H1 (cell line): ENCODE measurements around the gene ENOPH1. TPM values are rescaled to one million over a fixed set of nuclear protein-coding genes. Genes with fewer than 3 reads are reported as not detected.
A peak's percentile ranks its signal among the peaks of the same experiment; 100 is the strongest.

Experiments used
- CTCF ChIA-PET: fragments of 300-600 bp; sonication (Branson Sonifier 250); formaldehyde crosslinking; loops from one replicate; lab custom pipeline; 2021; ENCODE audit not compliant: partially characterized antibody; lab: Charles Lee
- POLR2A ChIA-PET: fragments of 300-600 bp; sonication (Branson Sonifier 250); formaldehyde crosslinking; loops from one replicate; lab custom pipeline; 2021; ENCODE audit warnings: inconsistent platforms; ENCODE audit not compliant: partially characterized antibody; lab: Charles Lee
- DNase-seq, 2 experiments: peaks; one replicate each; pipeline versions ENCODE4 v3.0.0 to v3.0.0-alpha.2; 2010 to 2022; ENCODE audit warnings: low spot score in 2 of 2, low read depth in 1 of 2, mixed read lengths in 1 of 2
- FAIRE-seq: peaks from 2 replicates; lab custom pipeline; 2011; peaks lifted over from hg19 to GRCh38; lab: Jason Lieb, UNC
- H2AFZ ChIP-seq: 2 replicates; pipeline ENCODE4 v1.8.1; 2012; ENCODE audit warnings: low read length, inconsistent platforms
- H2AK5ac ChIP-seq: 2 replicates; pipeline ENCODE4 v1.6.1; 2013; ENCODE audit warnings: low read depth, low read length
- H2BK120ac ChIP-seq: replicated peaks from 2 replicates; pipeline ENCODE3; 2013; ENCODE audit warnings: low read depth, low read length, inconsistent platforms
- H2BK12ac ChIP-seq: 2 replicates; pipeline ENCODE4 v1.6.1; 2013; ENCODE audit warnings: low read depth, low read length
- H2BK15ac ChIP-seq: 2 replicates; pipeline ENCODE4 v1.6.1; 2013; ENCODE audit warnings: low read length
- H2BK20ac ChIP-seq: 2 replicates; pipeline ENCODE4 v1.6.1; 2013; ENCODE audit warnings: low read length
- H2BK5ac ChIP-seq: 2 replicates; pipeline ENCODE4 v1.6.1; 2013; ENCODE audit warnings: low read depth, low read length
- H3K14ac ChIP-seq: 2 replicates; pipeline ENCODE4 v1.6.1; 2013; ENCODE audit warnings: inconsistent platforms; ENCODE audit not compliant: insufficient read length
- H3K18ac ChIP-seq: 2 replicates; pipeline ENCODE4 v1.6.1; 2013; ENCODE audit warnings: low read length; ENCODE audit errors: extremely low read depth
- H3K23ac ChIP-seq: 2 replicates; pipeline ENCODE4 v1.6.1; 2013; ENCODE audit warnings: inconsistent platforms; ENCODE audit not compliant: insufficient read length
- H3K23me2 ChIP-seq: 2 replicates; pipeline ENCODE4 v1.6.1; 2013; ENCODE audit warnings: low read depth, low read length
- H3K27ac ChIP-seq: 2 replicates; pipeline ENCODE4 v1.6.1; 2011; ENCODE audit warnings: low read depth, low read length, inconsistent platforms
- H3K27me3 ChIP-seq, 4 experiments: replicated peaks in 1 of 4; 1 replicate in 1 of 4; 2 replicates in 3 of 4; pipeline versions ENCODE4 v1.6.1 to v1.8.1; 2011 to 2013; ENCODE audit warnings: low read length in 3 of 4, mild to moderate bottlenecking in 3 of 4, inconsistent platforms in 2 of 4, mixed read lengths in 2 of 4, moderate library complexity in 1 of 4; ENCODE audit not compliant: control insufficient read depth in 3 of 4, insufficient read depth in 3 of 4; ENCODE audit errors: extremely low read depth in 1 of 4
- H3K36me3 ChIP-seq, 4 experiments: 2 replicates each; pipeline versions ENCODE4 v1.6.1 to v1.8.1; 2011 to 2013; ENCODE audit warnings: mild to moderate bottlenecking in 4 of 4, low read length in 3 of 4, moderate library complexity in 2 of 4, control low read depth in 1 of 4, inconsistent platforms in 1 of 4; ENCODE audit not compliant: insufficient read depth in 4 of 4, control insufficient read depth in 2 of 4
- H3K4ac ChIP-seq: replicated peaks from 2 replicates; pipeline ENCODE3; 2013; ENCODE audit warnings: low read length, low read depth, mixed read lengths, inconsistent platforms; ENCODE audit not compliant: insufficient read length
- H3K4me1 ChIP-seq, 4 experiments: replicated peaks in 1 of 4; 1 replicate in 1 of 4; 2 replicates in 3 of 4; pipeline versions ENCODE4 v1.6.1 to v1.8.1; 2011 to 2013; ENCODE audit warnings: low read length in 3 of 4, inconsistent platforms in 2 of 4, mixed read lengths in 1 of 4; ENCODE audit not compliant: insufficient read depth in 4 of 4, control insufficient read depth in 3 of 4
- H3K4me2 ChIP-seq, 2 experiments: 2 replicates each; pipeline versions ENCODE4 v1.6.1 to v1.8.1; 2011 to 2013; ENCODE audit warnings: low read depth in 2 of 2, low read length in 2 of 2, control low read depth in 1 of 2, inconsistent platforms in 1 of 2, mild to moderate bottlenecking in 1 of 2; ENCODE audit not compliant: insufficient read depth in 1 of 2
- H3K4me3 ChIP-seq, 4 experiments: fragments of 200-600, 300-600 bp in 1 of 4; sonication (generic), shearing (Covaris generic), sonication (Bioruptor Twin) in 1 of 4; 2 replicates each; pipeline versions ENCODE4 v1.5.1 to v1.8.1; 2011 to 2016; ENCODE audit warnings: low read length in 4 of 4, low read depth in 3 of 4, control low read depth in 2 of 4, inconsistent platforms in 2 of 4, mild to moderate bottlenecking in 2 of 4, mixed read lengths in 1 of 4, moderate library complexity in 1 of 4; ENCODE audit not compliant: insufficient read depth in 2 of 4; ENCODE audit errors: extremely low read depth in 1 of 4
- H3K56ac ChIP-seq: replicated peaks from 2 replicates; pipeline ENCODE3; 2013; ENCODE audit warnings: low read depth, mild to moderate bottlenecking, mixed read lengths, low read length, inconsistent platforms; ENCODE audit not compliant: insufficient read length
- H3K79me1 ChIP-seq: 2 replicates; pipeline ENCODE4 v1.6.1; 2013; ENCODE audit warnings: low read depth, low read length, control low read depth
- H3K79me2 ChIP-seq, 2 experiments: 2 replicates each; pipeline versions ENCODE4 v1.6.1 to v1.8.1; 2012 to 2013; ENCODE audit warnings: low read length in 2 of 2, mild to moderate bottlenecking in 2 of 2, inconsistent platforms in 1 of 2; ENCODE audit not compliant: insufficient read depth in 2 of 2, control insufficient read depth in 1 of 2
- H3K9ac ChIP-seq, 4 experiments: replicated peaks in 1 of 4; 1 replicate in 1 of 4; 2 replicates in 3 of 4; pipeline versions ENCODE4 v1.6.1 to v1.8.1; 2011 to 2013; ENCODE audit warnings: low read depth in 3 of 4, low read length in 3 of 4, control low read depth in 2 of 4, mild to moderate bottlenecking in 2 of 4, moderate library complexity in 2 of 4, inconsistent platforms in 1 of 4; ENCODE audit errors: extremely low read depth in 1 of 4
- H3K9me3 ChIP-seq, 2 experiments: 2 replicates each; pipeline versions ENCODE4 v1.6.1 to v1.8.1; 2012 to 2013; ENCODE audit warnings: mild to moderate bottlenecking in 2 of 2, moderate library complexity in 2 of 2, control low read depth in 1 of 2, inconsistent platforms in 1 of 2, low read depth in 1 of 2, low read length in 1 of 2, mixed read lengths in 1 of 2; ENCODE audit not compliant: insufficient read depth in 2 of 2
- H4K20me1 ChIP-seq, 2 experiments: replicated peaks in 1 of 2; 2 replicates each; pipeline versions ENCODE3 to v1.8.1; 2011 to 2013; ENCODE audit warnings: inconsistent platforms in 2 of 2, low read length in 2 of 2, mild to moderate bottlenecking in 1 of 2; ENCODE audit not compliant: insufficient read depth in 2 of 2, control insufficient read depth in 1 of 2
- H4K5ac ChIP-seq: 2 replicates; pipeline ENCODE4 v1.6.1; 2013; ENCODE audit warnings: low read length, low read depth, mixed read lengths, inconsistent platforms; ENCODE audit not compliant: insufficient read length
- H4K8ac ChIP-seq: 2 replicates; pipeline ENCODE4 v1.8.0; 2013; ENCODE audit warnings: mild to moderate bottlenecking, moderate library complexity, low read length, inconsistent platforms; ENCODE audit not compliant: insufficient read depth; ENCODE audit errors: extremely low read depth
- H4K91ac ChIP-seq: replicated peaks from 2 replicates; pipeline ENCODE3; 2013; ENCODE audit warnings: low read length, mixed read lengths, inconsistent platforms; ENCODE audit not compliant: insufficient read length
- NRF1 ChIP-seq: IDR thresholded peaks from 2 replicates; pipeline ENCODE4 v1.6.1; 2011; ENCODE audit warnings: mild to moderate bottlenecking, low read depth, low read length, improper control_type of control experiment
- POLR2A ChIP-seq, 2 experiments: IDR thresholded peaks; 1 replicate in 1 of 2; 2 replicates in 1 of 2; pipeline ENCODE4 v1.6.1; 2011; ENCODE audit warnings: low read depth in 2 of 2, low read length in 2 of 2, mild to moderate bottlenecking in 2 of 2; ENCODE audit errors: control extremely low read depth in 1 of 2
- POLR2AphosphoS5 ChIP-seq: IDR thresholded peaks from 2 replicates; pipeline ENCODE4 v1.6.1; 2011; ENCODE audit warnings: low read depth, low read length
- SAP30 ChIP-seq: fragments of 300-600 bp; sonication (generic); IDR thresholded peaks from 2 replicates; pipeline ENCODE4 v1.7.1; 2012; ENCODE audit warnings: low read length, moderate library complexity, mild to moderate bottlenecking, inconsistent platforms; ENCODE audit not compliant: insufficient read depth, insufficient replicate concordance
- WGBS, 2 experiments: shearing (Covaris generic) in 1 of 2; methylation state at CpG; one replicate each; pipeline versions ENCODE4 v1.1.6 to v1.1.7; 2013 to 2015; ENCODE audit warnings: low lambda C conversion rate in 2 of 2, mixed read lengths in 2 of 2, inconsistent platforms in 1 of 2, low coverage in 1 of 2, missing lambda C conversion rate in 1 of 2; ENCODE audit not compliant: insufficient replicate concordance in 2 of 2, insufficient coverage in 1 of 2, insufficient read length in 1 of 2; ENCODE audit errors: extremely low coverage in 1 of 2, missing lambda C conversion rate in 1 of 2; 5-methylcytosine and 5-hydroxymethylcytosine counted together
- polyA plus RNA-seq, 7 experiments: library from polyadenylated mRNA; depleted of rRNA in 3 of 7; stranded (reverse) in 5 of 7; unstranded in 2 of 7; fragments of >200 nt in 5 of 7; fragments of 200-250 nt in 2 of 7; gene quantifications; 1 replicate in 5 of 7; 2 replicates in 1 of 7; 4 replicates in 1 of 7; pipeline versions ENCODE4 v1.2.1 to v1.2.3, GENCODE V29; 2011 to 2013; ENCODE audit warnings: missing spikeins in 2 of 7, mixed read lengths in 2 of 7
- total RNA-seq: library from RNA; stranded (reverse); fragmentation: NEBNext Ultra II Directional; extraction: Animal tissue kit (Norgen Biotek cat#: 25700); gene quantifications from 2 replicates; pipeline ENCODE4 v1.2.1, GENCODE V29; 2021

ENOPH1 gene
- total and polyA plus RNA-seq, 2 of the 8 experiments (the other 6 are each of a cell fraction or from before 2014, with no cell fraction given) = 25.1 to 89.3 TPM

- Histone ChIP-seq H3K18ac (no peak overlapping the region), H3K4me3 (no peak overlapping the region), H2AK5ac (no peak overlapping the region), H3K4ac (no peak overlapping the region), H3K9ac (no peak overlapping the region), H2BK20ac (no peak overlapping the region), H4K5ac (no peak overlapping the region), H2BK12ac (no peak overlapping the region), H3K27ac (no peak overlapping the region), H2BK5ac (no peak overlapping the region), H2BK120ac (no peak overlapping the region), H3K27me3 (no peaks in the 10 kb centered on the region), H4K91ac (no peak overlapping the region), H4K8ac (no peak overlapping the region), H3K56ac (no peak overlapping the region), H3K79me2 (peaks cover 18 to 36% of the 10 kb centered on the region in 2 experiments), H3K36me3 (peaks cover 17 to 56% (median 43%) of the 10 kb centered on the region in 4 experiments), H4K20me1 (peaks cover 26 to 28% of the 10 kb centered on the region in 2 experiments), H2AFZ (no peak overlapping the region), H3K23me2 (no peaks in the 10 kb centered on the region; the same call in none of the 2 replicates), H3K14ac (no peak overlapping the region), H3K4me1 (peaks cover 0 to 4% (median 2%) of the 10 kb centered on the region in 4 experiments; a peak in 3 of 7 replicates), H3K79me1 (no peaks in the 10 kb centered on the region), H3K4me2 (no peak overlapping the region), H3K9me3 (no peaks in the 10 kb centered on the region), H2BK15ac (no peak overlapping the region), H3K23ac (no peak overlapping the region)
- 89 to 100% methylated on average over 1 to 7 of the region's 7 CpGs for WGBS, 2 experiments
- CTCF ChIA-PET = interaction anchor here (0.8 to 1.2 kb wide), 2 partner anchors 8 to 14 kb away, joined by 3 to 6 read pairs; no protein-coding TSS in a partner anchor
- peak; percentile 28 for FAIRE-seq
- POLR2A ChIA-PET = interaction anchor here (1.0 to 4.6 kb wide), 19 partner anchors 8 to 175 kb away, joined by 3 to 152 read pairs (median 7); partner anchors contain the start of gene HNRNPD
- no peak for DNase-seq
- TF ChIP-seq NRF1 = no peak
- TF ChIP-seq POLR2A (IDR thresholded peaks at IDR 0.05; ENCODE audit: control extremely low read depth in 1 of 2, low read depth in 2 of 2, low read length in 2 of 2) = peak; percentile 86 to 90
- peak; percentile 95 for TF ChIP-seq POLR2AphosphoS5
- TF ChIP-seq SAP30 = no peak
Measured at GRCh38 chr4:82423245-82424054, 6.9 kb upstream of the ENOPH1 start.
